WTC11 (cell line): ENCODE measurements around the gene POLDIP2.

Experiments used
- CTCF ChIP-seq: fragments of 200-600 bp; IDR thresholded peaks from 2 replicates; pipeline ENCODE4 v1.8.0; 2022; ENCODE audit warnings: antibody characterized with exemption
- FOXJ3 ChIP-seq: sonication (generic); formaldehyde crosslinking; IDR thresholded peaks from 2 replicates; pipeline ENCODE4 v1.9.0; 2021; ENCODE audit warnings: missing genetic modification reagents, mild to moderate bottlenecking, borderline replicate concordance
- JUN ChIP-seq: sonication (generic); formaldehyde crosslinking; IDR thresholded peaks from 2 replicates; pipeline ENCODE4 v1.8.0; 2023; ENCODE audit warnings: mild to moderate bottlenecking, missing genetic modification reagents
- TEAD1 ChIP-seq: sonication (generic); formaldehyde crosslinking; IDR thresholded peaks from 2 replicates; pipeline ENCODE4 v1.8.0; 2022; ENCODE audit warnings: mild to moderate bottlenecking, missing genetic modification reagents
- USF2 ChIP-seq: sonication (generic); formaldehyde crosslinking; IDR thresholded peaks from 2 replicates; pipeline ENCODE4 v1.8.1; 2023; ENCODE audit warnings: mild to moderate bottlenecking, missing genetic modification reagents, moderate library complexity
- ZSCAN18 ChIP-seq: fragments of 250-450 bp; sonication (Bioruptor Pico); IDR thresholded peaks from 2 replicates; pipeline ENCODE4 v2.1.2; 2022; ENCODE audit warnings: mild to moderate bottlenecking, moderate library complexity
- TF ChIP-seq, protein P1 (sequence below): sonication (generic); formaldehyde crosslinking; IDR thresholded peaks from 2 replicates; pipeline ENCODE4 v1.8.1; 2023; ENCODE audit warnings: mild to moderate bottlenecking, missing genetic modification reagents, moderate library complexity
- TF ChIP-seq, protein P2 (sequence below): sonication (generic); formaldehyde crosslinking; IDR thresholded peaks from 2 replicates; pipeline ENCODE4 v1.8.0; 2022; ENCODE audit warnings: mild to moderate bottlenecking, missing genetic modification reagents
- TF ChIP-seq, protein P3 (sequence below): sonication (generic); formaldehyde crosslinking; IDR thresholded peaks from 2 replicates; pipeline ENCODE4 v1.8.1; 2022; ENCODE audit warnings: low read depth, missing genetic modification reagents, borderline replicate concordance

- no peak for TF ChIP-seq ZSCAN18 (CRISPR knock-in tag)
- TF ChIP-seq CTCF = no peak
- no peak for TF ChIP-seq JUN
- TF ChIP-seq, protein P1, sequence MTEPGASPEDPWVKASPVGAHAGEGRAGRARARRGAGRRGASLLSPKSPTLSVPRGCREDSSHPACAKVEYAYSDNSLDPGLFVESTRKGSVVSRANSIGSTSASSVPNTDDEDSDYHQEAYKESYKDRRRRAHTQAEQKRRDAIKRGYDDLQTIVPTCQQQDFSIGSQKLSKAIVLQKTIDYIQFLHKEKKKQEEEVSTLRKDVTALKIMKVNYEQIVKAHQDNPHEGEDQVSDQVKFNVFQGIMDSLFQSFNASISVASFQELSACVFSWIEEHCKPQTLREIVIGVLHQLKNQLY (CRISPR knock-in tag) = no peak
- no peak for TF ChIP-seq USF2 (CRISPR knock-in tag)
- no peak for TF ChIP-seq TEAD1 (CRISPR knock-in tag)
- TF ChIP-seq, protein P2, sequence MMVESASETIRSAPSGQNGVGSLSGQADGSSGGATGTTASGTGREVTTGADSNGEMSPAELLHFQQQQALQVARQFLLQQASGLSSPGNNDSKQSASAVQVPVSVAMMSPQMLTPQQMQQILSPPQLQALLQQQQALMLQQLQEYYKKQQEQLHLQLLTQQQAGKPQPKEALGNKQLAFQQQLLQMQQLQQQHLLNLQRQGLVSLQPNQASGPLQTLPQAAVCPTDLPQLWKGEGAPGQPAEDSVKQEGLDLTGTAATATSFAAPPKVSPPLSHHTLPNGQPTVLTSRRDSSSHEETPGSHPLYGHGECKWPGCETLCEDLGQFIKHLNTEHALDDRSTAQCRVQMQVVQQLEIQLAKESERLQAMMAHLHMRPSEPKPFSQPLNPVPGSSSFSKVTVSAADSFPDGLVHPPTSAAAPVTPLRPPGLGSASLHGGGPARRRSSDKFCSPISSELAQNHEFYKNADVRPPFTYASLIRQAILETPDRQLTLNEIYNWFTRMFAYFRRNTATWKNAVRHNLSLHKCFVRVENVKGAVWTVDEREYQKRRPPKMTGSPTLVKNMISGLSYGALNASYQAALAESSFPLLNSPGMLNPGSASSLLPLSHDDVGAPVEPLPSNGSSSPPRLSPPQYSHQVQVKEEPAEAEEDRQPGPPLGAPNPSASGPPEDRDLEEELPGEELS (CRISPR knock-in tag) = no peak
- no peak for TF ChIP-seq FOXJ3
- TF ChIP-seq, protein P3, sequence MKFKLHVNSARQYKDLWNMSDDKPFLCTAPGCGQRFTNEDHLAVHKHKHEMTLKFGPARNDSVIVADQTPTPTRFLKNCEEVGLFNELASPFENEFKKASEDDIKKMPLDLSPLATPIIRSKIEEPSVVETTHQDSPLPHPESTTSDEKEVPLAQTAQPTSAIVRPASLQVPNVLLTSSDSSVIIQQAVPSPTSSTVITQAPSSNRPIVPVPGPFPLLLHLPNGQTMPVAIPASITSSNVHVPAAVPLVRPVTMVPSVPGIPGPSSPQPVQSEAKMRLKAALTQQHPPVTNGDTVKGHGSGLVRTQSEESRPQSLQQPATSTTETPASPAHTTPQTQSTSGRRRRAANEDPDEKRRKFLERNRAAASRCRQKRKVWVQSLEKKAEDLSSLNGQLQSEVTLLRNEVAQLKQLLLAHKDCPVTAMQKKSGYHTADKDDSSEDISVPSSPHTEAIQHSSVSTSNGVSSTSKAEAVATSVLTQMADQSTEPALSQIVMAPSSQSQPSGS = no peak
These were observed 39.4 kb upstream of the POLDIP2 start for GRCh38 chr17:28396635-28397239.
